Measurements from ENCODE around the gene UBXN10.

UBXN10 gene, protein sequence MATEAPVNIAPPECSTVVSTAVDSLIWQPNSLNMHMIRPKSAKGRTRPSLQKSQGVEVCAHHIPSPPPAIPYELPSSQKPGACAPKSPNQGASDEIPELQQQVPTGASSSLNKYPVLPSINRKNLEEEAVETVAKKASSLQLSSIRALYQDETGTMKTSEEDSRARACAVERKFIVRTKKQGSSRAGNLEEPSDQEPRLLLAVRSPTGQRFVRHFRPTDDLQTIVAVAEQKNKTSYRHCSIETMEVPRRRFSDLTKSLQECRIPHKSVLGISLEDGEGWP

DNA sequence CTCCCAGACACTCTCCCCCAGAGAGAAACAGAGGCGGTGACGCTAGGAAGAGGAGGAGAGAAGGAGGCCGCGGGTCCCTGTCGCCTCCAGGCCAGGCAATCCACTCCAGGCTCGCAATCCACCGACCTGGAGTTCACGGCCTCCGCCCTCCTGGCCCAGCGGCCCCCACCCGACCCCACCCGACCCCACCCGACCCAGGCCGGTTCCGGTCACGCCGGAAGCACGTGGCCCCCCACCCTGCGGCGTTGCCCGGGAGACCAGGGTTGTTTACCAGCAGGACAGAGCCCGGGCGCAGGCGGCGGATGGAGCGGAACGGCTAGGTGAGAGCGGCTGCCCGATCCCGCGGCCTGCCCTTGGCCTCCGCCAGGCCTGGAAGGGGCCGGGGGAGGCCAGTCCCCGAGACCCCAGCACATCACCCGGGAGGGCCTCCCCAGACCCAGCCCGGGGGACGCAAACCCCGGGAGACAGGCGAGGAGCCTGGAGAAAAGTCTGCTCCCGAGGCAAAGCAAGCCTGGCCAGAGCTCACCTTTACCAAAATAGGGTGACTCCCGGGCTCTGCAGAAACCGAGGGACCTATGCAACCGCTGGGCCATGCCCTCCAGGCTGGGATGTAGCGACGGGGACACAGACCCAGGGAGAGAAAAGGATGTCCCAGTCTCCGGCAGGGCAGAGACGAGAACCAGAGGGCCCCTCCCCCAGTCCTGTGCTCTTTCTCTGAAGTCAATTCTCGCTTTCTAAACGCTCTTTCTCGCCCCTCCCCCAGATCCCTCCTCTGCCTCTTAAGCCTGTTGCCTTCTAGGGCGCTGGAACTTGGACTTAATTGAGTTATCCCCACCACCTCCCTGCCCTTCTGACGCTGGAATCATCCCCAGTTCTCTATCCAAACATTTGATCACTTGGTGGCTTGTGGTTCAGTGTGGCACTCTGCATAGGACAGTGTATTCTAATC lies at the start of gene UBXN10, which contains the start of gene PLA2G2C:
UBXN10 (plus strand) TSS at position 263 of the 949 bp plus-strand sequence. CDS start 4,466 bp downstream, outside the sequence.
PLA2G2C (minus strand) TSS at position 685 of the 949 bp plus-strand sequence. CDS start 9,155 bp downstream, outside the sequence.
- no peak for DNase-seq

DNA sequence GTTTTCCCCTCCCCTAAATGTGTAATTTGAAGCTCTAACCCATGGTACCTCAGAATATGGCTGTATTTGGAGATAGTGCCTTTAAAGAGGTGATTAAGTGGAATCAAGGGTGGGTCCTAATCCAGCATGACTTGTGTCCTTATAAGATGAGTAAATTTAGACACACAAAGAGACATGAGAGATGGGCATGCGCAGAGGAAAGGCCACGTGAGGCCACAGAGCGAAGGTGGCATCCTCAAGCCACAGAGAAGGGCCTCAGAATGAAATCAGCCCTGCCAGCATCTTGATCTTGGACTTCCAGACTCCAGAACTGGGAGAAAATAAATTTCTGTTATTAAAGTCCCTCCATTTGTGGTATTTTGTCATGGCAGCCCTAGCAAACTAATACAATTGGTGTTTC lies 49.6 kb upstream of the UBXN10 start:
- no peak for DNase-seq

DNA sequence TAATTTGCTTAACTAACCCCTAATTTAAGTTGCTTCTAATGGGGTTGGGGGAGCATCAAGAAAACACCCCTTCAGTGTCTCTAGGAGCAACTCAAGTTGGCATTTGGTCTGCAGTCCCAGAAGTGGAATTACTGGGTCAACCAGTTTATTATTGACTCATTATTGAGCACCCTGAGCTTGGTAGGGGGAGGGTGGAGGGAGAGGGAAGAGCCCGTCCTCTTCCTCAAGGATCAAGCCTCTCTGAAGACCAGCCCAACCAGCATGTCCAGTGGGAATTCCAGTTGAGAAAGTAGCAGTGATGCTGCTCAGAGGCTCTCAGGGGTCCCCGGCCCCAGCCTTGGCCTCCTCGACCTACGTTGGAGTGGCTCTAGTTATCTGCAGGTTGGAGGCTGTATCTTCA lies 48.8 kb upstream of the UBXN10 start:
- DNase-seq: no peak

DNA sequence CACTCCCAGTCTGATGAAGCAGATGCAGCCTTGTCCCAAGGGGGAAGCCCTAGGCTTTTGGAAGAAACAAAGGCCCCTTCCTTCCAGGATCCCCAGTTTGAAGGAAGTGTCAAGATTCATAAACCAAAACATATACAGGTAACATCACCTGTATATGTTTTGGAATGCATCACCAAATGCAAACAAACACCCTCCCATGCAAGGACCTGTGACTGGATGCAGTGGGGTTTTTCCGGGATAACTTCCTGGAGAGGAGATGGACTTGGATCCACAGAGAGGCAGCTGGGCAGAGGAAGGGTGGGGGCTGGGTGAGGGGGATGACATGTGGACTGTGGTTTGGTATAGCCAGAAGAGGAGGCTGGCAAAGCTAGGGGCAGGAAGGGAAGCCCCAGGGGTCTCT lies 48.3 kb upstream of the UBXN10 start:
- no peak for DNase-seq

DNA sequence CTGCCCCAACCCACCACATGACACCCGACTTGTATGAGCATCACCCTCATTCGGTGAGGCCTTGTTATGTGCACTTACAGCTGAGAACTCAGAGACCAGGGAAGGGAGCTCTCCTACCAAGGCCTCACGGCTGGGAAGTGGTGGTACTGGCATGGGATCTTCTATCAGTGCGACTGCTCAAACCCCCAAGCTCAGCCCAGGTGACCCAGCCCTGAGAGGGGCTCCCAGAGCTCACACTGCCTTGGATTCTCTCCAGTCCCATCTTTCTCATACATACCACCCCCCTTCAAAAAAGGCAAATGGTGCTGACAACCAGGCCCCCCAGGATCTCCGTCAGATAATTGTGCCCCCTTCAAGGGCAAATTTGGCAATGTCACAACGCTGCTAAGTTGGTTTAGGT lies 47.5 kb upstream of the UBXN10 start:
- no peak for DNase-seq

DNA sequence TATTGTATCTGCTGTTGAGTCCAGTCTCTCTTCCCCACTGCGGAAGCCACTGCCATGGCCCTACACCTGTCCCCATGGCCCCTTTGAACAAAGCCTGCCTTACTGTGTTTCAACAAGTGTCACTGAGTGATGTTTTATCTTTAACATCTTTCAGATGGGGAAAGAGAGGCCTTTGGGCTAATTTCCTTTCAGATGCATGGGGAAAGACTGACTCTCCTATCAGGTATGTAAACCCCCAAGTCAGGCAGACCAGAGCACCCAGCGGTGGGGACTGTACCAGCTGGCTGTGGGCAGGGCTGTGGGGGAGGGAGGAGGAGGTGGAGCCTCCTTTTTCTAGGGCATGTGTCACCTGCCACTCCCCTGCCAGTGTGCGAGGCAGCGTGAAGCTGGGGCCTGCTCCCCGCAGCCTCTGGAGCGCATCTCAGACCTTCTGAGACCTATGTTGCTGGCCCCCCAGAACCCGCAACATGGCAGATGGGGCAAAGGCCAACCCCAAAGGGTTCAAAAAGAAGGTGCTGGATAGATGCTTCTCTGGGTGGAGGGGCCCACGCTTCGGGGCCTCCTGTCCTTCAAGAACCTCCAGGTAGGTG lies 46.8 kb upstream of the UBXN10 start, which contains the start of gene PLA2G2F:
PLA2G2F (plus strand) TSS at position 363 of the 590 bp plus-strand sequence; CDS start at position 468, 105 bp downstream.
- no peak for DNase-seq

DNA sequence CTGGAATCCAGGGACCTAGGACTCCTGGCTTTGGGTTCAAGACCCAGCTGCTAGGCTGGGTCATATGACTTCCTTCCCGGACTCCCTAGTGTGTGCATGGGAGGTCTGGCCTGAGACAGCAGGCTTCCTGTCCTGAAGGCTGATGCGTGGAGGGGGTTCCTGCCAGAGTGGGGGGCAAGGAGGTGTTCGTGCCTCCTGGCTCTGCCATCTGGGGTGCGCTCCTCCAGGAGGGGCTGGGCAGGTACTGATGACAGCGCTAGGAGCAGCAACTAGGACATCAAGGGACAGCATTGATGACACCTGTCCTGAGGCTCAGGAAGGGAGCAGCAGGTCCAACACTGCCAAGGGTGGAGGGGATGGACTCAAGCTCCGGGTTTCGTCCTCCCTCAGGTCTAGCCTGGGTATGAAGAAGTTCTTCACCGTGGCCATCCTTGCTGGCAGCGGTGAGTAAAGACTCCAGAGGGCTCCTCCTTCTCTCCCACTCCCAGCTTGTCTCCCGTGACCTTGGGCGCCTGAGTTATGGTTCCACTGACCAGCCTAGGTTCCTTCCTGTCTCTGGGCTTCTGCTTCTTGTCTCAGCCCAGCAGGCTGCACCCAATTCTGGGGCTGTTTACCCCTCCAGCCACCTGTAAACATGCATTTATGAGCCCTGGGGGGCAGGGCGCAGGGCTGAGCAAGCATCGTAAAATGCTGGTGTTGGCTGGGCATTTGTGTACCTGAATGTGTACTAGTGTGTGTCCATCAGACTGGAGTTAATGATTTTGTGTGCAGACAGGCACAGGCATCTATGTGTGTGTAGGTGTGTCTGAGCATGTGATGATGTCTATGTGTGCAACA lies 45.9 kb upstream of the UBXN10 start:
- no peak for DNase-seq

DNA sequence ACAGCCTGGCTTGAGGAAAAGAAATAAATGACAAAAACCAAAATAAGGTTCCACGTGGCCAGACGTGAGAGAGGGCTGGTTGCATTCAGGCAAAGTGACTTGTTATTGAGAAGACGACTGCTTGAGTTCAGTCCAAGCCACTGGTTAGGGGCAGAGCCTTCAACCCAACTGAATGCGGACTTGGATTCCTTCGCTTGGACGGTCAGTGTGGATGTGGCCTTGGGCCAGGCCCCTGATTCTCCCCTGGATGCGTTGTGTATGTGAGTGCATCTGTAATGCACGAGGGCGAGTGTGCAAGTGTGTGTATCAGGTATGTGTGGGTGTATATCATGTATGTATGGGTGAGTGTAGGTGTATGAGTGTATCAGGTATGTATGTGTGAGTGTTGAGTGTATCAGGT lies 44.9 kb upstream of the UBXN10 start:
- DNase-seq: no peak

DNA sequence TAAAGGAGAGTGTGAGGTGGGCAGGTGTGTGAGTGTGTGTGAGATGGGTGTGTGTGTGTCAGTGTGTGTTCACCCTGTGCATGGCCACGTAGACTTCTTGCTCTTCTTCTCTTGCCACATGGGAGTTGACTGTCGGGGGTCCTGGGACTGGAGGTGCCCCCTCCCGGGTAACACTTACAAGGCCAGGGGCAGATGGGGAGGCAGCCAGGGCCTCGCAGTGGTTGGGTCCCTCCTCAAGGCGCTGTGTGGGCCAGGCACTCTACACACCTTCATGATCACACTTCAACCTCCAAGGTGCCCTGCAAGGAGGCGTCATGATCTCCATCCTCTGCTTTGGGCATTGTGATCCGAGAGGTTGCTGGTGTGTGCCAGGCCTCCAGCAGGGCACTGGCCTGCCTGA lies 44.4 kb upstream of the UBXN10 start:
- no peak for DNase-seq

DNA sequence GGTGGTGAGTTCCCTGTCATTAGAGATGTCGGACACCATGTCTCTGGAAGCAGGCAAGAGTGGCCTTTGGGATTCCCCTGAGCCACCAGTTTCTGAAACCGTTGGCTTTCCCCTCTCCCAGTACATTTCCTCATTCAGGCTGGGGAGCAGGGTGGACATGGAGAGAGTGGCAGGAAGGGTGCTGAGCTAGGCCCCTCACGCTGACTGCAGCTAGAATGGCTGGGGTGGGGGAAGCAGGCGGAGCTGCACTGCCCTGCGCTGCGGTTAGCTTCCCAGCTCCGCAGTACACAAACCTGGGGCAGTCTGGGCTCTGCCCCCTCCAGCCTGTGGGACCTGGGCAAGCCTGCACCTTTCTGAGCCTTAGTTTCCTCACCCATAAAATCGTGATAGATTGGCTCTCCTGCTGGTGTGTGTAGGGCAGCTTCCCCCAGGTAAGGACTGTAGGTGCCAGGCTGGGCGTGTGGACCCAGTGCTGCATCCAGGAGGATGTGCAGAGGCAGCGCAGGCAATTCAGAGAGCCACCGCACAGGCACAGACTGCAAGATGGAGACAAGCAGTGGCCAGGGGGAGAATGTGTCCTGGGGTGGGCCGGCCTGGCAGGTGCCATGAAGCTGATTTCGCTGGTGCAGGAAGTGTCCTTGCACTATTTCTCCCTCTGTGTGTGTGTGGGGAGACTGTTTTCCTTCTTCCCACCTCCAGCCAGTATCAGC lies 43.7 kb upstream of the UBXN10 start:
- no peak for DNase-seq

DNA sequence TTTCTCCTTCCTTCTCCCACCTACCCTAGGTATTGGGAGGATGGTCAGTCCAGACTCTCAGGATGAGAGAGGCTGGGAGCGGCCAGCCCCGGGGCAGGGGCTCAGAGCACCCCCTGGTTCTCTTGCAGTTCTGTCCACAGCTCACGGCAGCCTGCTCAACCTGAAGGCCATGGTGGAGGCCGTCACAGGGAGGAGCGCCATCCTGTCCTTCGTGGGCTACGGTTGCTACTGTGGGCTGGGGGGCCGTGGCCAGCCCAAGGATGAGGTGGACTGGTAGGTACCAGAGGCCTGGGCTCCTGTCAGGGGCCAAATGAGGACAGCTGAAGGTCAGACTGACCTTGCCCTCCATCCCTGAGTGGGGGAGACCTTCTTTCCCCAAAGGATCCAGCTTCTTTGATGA lies 42.6 kb upstream of the UBXN10 start:
- DNase-seq: no peak

DNA sequence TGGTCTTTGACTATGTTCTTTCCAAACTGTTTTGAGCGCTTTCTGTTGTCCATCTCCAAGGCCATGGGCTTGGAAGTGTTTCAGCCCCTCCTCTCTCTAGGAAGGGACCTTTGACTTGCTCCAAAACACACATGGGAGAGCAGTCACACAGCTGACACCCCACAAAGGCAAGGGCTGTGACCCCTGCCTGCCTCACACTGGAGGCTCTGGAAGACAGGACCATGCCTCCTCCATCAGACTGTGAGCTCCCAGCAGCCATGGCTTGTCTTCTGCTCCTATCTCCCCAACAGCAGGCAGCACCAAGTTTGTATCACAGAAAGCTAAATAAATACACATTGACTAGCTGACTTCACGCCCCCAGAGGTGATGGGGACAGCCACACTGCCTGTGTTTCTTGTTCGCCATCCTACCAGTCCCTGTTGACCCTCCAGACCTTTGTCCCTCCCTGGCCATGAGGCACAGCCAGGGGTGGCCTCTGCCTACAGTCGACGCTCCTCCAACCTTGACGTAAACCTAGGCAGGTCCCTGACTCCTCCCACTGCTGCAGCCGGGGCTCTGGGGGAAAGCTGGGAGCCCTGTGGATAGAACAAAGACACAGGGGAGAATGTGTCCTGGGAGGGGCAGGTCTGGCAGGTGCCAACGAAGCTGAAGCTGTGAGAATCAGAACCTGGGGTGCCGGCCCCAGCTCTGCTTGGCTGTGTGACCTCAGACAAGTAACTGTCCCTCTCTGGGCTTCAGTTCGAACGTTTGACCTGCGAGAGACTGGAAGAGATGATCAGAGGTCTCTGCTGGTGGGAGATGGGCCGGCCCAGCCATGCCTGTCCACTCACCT lies 41.9 kb upstream of the UBXN10 start:
- DNase-seq: no peak

DNA sequence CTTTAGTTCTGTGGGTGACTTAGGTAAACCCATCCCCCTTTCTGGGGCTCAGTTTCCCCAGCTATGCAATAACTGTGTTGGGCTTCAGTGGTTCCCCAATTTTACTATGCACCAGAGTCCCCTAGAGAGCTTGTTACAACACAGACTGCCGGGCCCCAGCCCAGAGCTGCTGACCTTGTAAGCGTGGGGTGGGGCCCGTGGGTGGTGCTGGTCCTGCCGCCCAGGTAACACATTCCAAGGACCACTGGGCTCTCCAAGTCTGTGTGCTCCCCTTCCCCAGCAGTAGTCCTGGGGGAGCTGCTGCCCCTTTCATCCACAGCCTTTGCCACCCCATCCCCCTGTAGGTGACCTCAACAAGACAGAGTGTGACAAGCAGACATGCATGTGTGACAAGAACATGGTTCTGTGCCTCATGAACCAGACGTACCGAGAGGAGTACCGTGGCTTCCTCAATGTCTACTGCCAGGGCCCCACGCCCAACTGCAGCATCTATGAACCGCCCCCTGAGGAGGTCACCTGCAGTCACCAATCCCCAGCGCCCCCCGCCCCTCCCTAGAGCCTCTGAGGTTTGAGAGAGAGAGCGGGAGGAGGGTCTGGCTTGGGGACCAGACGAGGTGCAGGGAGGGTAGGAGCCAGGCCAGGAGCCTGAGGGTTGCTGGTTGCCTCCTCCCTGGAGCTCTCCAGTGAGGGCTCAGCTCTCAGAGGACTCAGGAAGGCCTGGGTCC lies 37.9 kb upstream of the UBXN10 start:
- DNase-seq: no peak

DNA sequence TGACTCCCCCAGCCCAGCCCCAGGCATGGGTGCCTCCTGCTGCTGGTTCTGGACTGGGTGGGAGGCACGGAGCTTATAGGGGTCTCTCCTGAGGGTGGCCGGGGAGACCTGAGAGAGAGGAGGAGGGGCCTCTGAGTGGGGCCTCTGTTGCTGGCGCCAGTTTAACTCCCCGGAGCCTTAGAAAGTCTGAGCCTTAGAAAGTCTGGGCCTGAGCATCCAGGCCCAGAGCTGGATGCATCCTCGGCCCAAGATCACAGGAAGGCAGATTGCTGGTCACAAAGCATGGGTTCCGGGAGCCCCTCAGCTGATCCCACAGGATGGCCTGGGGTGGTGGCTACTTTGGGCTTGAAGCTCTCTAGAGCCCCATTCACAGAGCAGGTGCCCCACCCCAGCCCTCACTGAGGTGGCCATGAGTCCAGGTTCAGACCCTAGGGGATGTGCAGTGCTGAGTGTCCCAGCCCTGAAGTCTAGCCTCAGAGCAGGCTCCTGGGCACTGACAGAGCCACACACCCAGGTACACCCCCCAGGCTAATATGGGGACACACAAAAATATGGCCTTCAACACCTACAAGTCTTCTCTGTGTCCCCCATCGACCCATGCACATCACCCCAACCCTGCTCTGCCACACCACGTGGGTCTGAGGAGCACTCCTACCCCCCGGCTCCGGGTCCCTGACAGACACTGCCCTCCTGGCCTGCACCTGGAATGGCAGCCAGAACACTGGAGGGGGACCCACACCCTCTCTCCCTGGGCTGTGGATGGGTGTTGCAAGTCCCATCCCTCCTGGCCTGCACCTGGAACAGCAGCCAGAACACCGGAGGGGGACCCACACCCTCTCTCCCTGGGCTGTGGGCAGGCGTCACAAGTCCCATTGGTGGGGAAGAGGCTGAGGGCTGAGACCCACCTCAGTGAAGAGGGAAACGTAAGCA lies 37.1 kb upstream of the UBXN10 start:
- DNase-seq: no peak

DNA sequence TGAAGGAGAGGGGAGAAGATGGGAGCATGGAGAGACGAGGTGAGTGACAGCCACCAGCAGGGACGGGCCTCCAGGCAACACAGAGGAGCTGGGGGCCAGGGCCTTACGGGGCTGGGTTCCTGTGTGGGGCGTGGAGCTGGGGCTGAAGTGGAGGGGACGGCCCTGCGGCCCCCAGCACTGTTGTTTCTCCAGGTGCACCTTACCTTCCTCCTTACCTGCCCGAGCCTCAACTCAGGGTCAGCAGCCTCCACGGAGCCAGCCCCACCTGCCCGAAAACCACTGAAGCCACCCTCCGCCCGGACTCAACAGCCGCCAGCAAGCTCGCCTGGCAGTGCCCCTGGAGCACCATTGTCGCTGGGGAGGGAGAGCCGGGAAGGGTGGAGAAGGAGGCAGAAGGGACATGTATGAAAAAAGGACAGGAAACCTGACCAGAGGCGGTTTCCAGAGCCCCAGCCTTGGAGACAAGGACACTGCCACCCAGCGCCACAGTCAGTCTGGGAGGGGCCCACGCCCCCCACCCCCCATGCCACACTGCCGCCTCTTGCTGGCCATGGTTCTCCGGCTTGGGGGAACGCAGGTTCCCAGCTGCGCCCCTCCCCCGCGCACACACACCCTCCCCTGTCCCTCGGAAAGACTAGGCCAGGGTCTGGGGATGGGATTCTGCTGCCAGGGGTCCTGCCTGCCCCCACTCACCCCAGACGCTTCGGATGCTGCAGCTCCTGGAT lies 36.1 kb upstream of the UBXN10 start:
- DNase-seq: no peak

DNA sequence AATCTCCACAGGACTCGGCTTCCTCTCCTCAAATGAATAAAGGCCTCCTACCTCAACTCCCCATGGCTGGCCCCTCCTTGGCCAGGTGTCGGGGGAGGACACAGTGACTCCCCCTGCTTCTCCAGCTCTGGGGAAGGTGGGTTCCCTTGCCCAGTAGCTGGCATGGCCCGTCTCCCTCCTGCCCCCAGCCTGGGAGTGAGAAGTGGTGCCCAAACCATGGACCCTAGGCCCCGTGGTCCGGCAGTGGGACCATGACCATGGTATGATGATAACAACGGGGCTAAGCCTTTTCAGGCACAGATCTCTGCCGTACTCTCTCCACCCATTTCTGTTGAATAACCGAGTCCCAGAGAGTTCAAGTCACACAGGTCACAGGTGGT lies 35.6 kb upstream of the UBXN10 start:
- no peak for DNase-seq

DNA sequence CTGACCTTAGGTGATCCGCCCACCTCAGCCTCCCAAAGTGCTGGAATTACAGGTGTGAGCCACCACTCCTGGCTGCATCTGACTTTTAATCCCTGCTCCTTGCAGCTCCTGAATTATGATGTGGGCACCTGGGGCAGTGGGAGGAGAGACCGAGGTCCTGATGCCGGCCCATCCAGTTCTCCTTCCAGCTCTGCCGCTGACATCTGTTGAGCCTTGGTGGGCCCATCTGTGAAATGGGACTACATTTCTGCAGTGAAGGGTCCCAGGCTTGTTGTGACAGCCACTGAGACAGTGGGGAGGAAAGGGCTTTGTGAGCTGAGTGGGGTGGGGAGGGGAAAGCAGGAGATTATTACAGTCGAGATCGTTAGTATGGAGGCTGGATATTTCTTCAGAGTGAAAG lies 34.9 kb upstream of the UBXN10 start:
- DNase-seq: no peak

DNA sequence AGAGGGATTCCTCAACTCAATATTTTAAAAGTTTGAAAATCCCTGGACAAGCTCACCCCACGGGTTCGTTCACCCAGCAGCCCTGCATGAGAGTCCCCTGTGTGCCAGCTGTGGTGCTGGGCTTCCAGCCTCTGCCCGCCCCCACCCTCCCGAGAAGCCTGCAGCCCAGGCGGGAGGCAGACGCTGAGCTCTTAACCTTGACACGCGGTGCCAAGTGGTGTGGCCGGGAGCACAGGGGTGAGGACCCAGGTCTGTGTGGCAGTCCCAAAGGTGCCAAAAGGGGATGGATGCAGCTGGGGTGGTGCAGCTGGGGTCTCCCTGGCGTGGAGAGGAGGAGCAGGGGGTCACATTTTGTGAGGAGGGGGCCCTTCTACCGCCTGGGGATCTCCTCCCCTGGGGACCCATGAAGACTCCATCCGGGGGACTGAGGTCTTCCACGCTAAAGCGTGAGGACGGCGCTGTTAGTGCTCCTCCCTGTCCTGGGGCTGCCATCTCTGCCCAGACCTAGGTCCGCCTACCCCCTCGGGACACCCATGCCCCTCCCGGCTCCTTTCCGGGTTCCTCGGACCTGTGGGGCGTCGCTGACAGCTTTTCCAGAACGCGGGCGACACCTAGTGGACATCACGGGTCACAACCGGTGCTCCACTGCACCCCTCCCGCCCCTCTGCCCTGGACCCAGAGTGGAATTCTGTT lies 33.8 kb upstream of the UBXN10 start:
- peak; percentile 78 for DNase-seq
